SK-N-MC (cell line): Measurements from ENCODE around the gene OLFML2A.

Experiments used
- DNase-seq: peaks from one replicate; pipeline ENCODE4 v3.0.0-alpha.2; 2011; ENCODE audit warnings: low read depth, low spot score
- H3K27ac ChIP-seq: fragments of 200-600 bp; sonication (generic); 2 replicates; pipeline ENCODE4 v1.5.1; 2016; ENCODE audit warnings: mixed run types
- H3K36me3 ChIP-seq: fragments of 200-600 bp; sonication (generic); 2 replicates; pipeline ENCODE4 v1.6.1; 2017; ENCODE audit warnings: antibody characterized with exemption, low read length, mixed read lengths; ENCODE audit not compliant: insufficient read depth
- H3K4me3 ChIP-seq: fragments of 200-600 bp; sonication (generic); 2 replicates; pipeline ENCODE4 v1.5.1; 2016
- H3K9ac ChIP-seq: fragments of 200-600 bp; sonication (generic); 2 replicates; pipeline ENCODE4 v1.8.0; 2017; ENCODE audit warnings: mixed run types, mixed read lengths; ENCODE audit not compliant: insufficient read length
- H3K9me3 ChIP-seq: fragments of 200-600 bp; sonication (generic); 2 replicates; pipeline ENCODE4 v1.6.1; 2017; ENCODE audit warnings: low read depth, mild to moderate bottlenecking, antibody characterized with exemption, low read length, moderate library complexity, mixed read lengths
- EZH2 ChIP-seq: fragments of 200-600 bp; sonication (generic); IDR thresholded peaks from one replicate; pipeline ENCODE4 v1.6.1; 2017; ENCODE audit warnings: antibody characterized with exemption
- FOXP2 ChIP-seq: optimal IDR thresholded peaks from 2 replicates; pipeline ENCODE3; 2011; ENCODE audit warnings: mild to moderate bottlenecking, moderate library complexity; ENCODE audit not compliant: insufficient read depth; ENCODE audit errors: extremely low read length, control extremely low read depth
- POLR2AphosphoS5 ChIP-seq: IDR thresholded peaks from 2 replicates; pipeline ENCODE4 v1.6.1; 2012; ENCODE audit warnings: mild to moderate bottlenecking, low read depth, low read length, borderline replicate concordance

The OLFML2A gene

DNA sequence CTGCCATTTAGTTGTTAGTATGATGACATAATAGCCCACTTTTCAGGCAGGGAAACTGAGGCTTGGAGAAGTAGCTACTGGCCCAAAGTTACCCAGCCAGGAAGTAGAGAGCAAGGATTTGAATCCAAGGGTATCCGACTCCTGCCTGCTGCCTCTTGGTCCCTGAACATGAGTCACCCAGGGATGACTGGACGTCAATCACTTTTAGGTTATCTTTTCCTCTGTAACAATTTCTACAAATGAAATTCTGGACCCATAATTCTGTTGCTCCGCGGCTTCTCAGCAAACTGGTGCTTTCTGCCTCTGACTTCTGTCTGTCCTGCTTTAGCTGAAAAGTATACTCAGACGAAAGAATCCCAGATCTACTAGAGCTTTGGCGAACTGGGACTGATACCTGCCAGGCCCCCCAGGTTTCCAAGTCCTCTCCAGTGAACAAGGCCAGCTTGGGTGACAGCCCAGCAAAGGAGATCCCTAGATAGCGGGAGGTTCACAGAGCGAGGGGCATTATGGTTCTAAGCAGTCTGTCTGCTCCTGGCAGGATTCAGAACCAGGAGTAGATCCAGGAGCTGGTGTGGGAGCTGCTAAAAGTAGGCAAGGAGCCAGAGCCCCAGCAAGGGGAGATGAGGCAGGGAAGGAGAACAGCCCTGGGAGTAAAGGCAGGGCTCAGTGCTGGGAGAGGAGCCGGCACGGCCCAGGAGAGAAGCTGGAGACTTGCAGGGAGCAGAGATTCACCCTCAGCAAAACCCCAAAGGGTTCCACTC, 20.6 kb downstream of the OLFML2A start:
- Histone ChIP-seq H3K36me3 (no peaks in the 10 kb centered on the region), H3K27ac (0 out of 2 replicates have a peak overlapping the region, but pooled peaks have one; percentile 3)
- no peak for TF ChIP-seq FOXP2
- no peak for TF ChIP-seq EZH2
- TF ChIP-seq POLR2AphosphoS5, result no peak

DNA sequence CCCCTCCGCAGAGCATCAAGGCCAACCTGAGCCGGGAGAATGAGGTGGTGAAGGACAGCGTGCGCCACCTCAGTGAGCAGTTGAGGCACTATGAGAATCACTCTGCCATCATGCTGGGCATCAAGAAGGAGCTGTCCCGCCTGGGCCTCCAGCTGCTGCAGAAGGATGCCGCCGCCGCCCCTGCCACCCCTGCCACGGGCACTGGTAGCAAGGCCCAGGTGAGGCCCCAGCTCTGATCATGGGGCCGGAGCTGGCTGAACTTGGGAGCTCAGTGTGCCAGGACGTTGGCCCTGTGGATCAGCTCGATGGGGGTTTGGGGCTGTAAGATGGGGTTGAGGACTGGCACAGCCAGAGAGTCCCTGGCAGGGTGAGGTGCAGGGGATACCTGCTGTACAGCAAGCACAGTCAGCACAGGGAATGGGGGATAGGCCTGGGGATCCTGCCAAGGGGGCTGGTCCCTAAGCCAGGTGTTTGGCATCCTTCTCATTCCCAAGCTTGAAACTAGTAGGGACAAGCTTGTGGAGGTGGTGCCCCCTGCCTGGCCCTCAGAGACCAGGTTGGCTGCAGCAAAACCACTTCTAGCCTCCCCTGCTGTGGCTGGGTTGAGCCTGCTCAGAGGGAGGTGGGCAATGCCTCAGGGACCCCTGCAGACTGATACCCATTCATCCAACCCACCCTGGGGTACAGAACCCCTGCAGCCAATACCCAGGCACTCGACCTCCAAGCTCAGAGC, 22.5 kb downstream of the OLFML2A start:
- TF ChIP-seq EZH2 (no peak), FOXP2 (no peak)
- no peak overlapping the region for H3K27ac ChIP-seq
- no peak overlapping the region for H3K4me3 ChIP-seq
- no peak for DNase-seq
- no peaks in the 10 kb centered on the region for H3K36me3 ChIP-seq
- no peak overlapping the region for H3K9ac ChIP-seq
- no peaks in the 10 kb centered on the region for H3K9me3 ChIP-seq

More for the DNA sequence above, 20.6 kb downstream of the OLFML2A start:
- H3K4me3 ChIP-seq, result no peak overlapping the region
- H3K9me3 ChIP-seq, result no peaks in the 10 kb centered on the region
- no peak for DNase-seq
- no peak overlapping the region for H3K9ac ChIP-seq

DNA sequence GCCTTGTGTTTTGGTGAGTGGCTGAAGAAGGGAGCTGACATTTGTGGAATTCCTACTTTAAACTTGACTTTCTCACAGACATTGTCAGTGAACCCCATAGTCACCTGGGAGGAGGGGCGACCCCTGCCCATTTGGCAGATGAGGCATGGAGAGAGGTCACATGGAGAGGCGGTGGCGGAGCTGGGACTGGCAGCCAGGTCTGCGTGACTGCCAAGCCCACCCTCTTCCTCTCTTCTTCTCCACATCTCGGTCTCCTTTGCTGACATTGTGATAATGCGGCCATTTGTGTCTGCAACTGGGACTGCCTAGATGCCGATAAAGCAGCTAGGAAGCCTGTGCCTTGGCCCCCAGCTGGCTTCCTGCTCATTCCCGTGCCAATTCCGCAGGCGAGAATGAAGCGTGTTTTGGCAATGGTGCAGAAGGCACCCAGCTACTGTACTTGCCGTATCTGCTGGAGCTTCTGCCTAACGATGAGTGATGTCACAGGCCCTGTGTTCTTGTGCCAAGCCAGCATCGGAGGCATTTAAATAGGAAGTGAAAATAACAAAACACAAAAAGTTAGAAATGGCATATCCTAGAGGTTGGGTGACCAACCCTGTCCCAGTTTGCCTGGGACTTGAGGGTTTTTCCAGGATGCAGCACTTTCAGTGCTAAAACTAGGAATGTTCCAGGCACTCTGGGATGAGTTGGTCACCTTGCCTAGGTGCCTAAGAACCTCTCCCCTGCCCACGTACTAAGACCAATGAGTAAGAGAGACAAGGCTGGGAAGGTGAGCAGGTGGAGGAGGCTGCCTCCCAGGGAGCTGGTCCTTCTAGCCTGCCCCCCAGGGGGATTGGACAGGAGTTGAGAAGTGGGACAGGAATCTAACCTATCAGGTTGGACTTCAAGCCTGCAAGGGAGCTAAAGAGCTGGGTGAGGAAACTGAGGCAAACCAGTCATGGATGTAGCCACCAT, 23.6 kb downstream of the OLFML2A start:
- Histone ChIP-seq H3K9ac (no peak overlapping the region), H3K27ac (no peak overlapping the region), H3K9me3 (no peaks in the 10 kb centered on the region), H3K4me3 (0 out of 2 replicates have a peak overlapping the region, but pooled peaks have one; percentile 2), H3K36me3 (no peaks in the 10 kb centered on the region)
- no peak for DNase-seq
- no peak for TF ChIP-seq FOXP2
- TF ChIP-seq EZH2, result no peak
- no peak for TF ChIP-seq POLR2AphosphoS5

DNA sequence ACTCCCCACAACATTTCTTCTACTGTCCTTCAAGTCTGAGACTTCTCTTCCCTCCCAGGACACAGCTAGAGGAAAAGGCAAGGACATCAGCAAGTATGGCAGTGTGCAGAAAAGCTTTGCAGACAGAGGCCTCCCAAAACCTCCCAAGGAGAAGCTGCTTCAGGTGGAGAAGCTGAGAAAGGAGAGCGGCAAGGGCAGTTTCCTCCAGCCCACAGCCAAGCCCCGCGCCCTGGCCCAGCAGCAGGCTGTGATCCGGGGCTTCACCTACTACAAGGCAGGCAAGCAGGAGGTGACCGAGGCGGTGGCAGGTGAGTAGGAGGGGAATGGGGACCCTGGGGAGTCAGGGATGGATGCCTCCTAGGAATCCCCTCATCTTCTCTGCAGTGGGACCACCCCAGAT, 24.4 kb downstream of the OLFML2A start:
- H3K36me3 ChIP-seq, result no peaks in the 10 kb centered on the region
- H3K27ac ChIP-seq, result no peak overlapping the region
- no peaks in the 10 kb centered on the region for H3K9me3 ChIP-seq
- H3K4me3 ChIP-seq, result no peak overlapping the region
- TF ChIP-seq EZH2, result no peak
- no peak for DNase-seq
- no peak overlapping the region for H3K9ac ChIP-seq

DNA sequence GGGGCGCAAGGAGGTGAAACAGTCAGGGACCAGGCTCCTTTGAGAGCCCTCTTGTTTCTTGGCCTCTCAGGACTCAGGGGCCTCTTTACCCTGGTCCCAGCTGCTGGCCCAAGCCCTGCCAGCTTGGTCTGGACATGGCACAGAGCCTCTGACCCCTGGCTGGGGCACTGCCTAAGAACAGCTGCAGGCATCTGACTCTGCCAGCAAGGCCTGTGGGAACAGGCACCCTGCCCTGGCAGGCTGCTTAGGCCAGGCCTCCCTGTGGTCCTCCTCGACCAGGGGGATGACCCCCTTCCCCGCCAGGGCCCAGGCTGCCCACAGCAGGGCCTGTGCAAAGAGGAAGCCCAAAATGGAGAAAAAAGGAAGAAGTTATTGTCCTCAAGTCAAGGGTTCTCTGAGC, 25.5 kb downstream of the OLFML2A start:
- Histone ChIP-seq H3K36me3 (no peaks in the 10 kb centered on the region), H3K27ac (no peak overlapping the region), H3K4me3 (no peak overlapping the region), H3K9ac (no peak overlapping the region), H3K9me3 (no peaks in the 10 kb centered on the region)
- TF ChIP-seq EZH2 (no peak), FOXP2 (no peak), POLR2AphosphoS5 (no peak)
- no peak for DNase-seq

DNA sequence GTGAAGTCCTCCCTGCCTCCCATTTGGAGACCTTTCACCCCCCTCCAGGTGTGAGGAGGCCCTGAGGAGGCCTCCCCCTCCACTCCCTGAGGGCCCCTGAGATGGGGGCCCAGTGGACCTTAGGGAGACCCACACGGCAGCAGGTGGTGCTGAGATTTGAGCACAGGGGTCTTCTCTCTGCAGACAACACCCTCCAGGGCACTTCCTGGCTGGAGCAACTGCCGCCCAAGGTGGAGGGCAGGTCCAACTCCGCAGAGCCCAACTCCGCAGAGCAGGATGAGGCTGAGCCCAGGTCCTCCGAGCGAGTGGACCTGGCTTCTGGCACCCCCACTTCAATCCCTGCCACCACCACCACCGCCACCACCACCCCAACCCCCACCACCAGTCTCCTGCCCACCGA, 27.0 kb downstream of the OLFML2A start:
- Histone ChIP-seq H3K9me3 (no peaks in the 10 kb centered on the region), H3K9ac (no peak overlapping the region), H3K27ac (no peak overlapping the region), H3K4me3 (no peak overlapping the region), H3K36me3 (no peaks in the 10 kb centered on the region)
- no peak for DNase-seq
- no peak for TF ChIP-seq FOXP2
- no peak for TF ChIP-seq EZH2
- TF ChIP-seq POLR2AphosphoS5, result no peak

DNA sequence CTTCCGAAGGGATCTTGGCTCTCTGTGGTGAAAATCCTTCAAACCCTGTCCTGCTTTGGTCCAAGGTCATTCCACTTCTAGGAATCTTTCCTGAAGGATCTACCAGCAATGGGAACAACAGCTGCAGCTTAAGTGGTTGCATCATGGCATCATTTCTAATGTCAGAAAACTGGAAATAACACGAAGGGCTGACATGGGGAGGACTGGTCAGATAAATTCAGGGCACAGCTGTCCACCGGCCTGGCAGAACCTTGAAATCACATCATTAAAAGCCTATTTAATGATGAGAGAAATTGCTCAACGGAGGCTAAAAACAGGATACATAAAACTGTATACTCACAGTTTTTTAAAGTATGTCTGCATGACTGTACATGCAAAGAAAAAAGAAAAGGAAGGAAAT, 28.3 kb downstream of the OLFML2A start:
- no peaks in the 10 kb centered on the region for H3K36me3 ChIP-seq
- H3K9ac ChIP-seq, result no peak overlapping the region
- no peak overlapping the region for H3K4me3 ChIP-seq
- DNase-seq, result no peak
- TF ChIP-seq POLR2AphosphoS5 (no peak), EZH2 (no peak), FOXP2 (no peak)
- H3K27ac ChIP-seq, result peak overlapping the region; percentile 44
- H3K9me3 ChIP-seq, result no peaks in the 10 kb centered on the region

DNA sequence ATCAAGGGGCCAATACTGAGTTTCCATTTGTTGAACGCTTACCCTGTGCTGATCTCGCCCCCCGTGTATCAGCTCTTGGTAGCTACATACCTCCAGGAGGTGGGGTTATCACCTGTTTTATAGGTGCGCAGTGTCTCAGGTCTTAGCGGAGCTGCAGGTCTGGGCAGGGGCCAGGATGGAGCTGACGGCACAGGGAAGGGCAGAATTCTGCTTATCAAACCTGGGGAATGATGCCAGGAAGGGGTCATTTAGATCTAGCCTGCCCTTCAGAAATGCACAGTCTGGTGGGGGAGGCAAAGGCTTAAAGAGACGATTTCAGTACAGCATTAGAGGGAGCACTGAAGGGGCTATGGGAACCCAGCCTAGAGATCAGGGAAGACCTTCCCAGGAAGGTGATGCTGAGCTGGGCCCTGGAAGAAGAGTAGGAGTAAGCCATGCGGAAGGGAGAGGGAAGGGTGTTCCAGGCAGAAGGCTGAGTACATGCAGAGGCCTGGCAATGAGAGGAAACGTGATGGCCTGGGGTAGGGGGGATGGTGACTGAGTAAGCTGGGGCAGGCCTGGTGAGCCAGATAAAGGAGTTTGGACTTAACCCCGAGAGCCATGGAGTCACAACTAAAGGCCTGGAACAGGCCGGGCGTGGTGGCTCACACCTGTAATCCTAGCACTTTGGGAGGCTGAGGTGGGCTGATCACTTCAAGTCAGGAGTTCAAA, 31.5 kb downstream of the OLFML2A start:
- Histone ChIP-seq H3K9me3 (no peaks in the 10 kb centered on the region), H3K9ac (no peak overlapping the region), H3K27ac (no peak overlapping the region), H3K4me3 (no peak overlapping the region), H3K36me3 (no peaks in the 10 kb centered on the region)
- DNase-seq, result no peak
- TF ChIP-seq FOXP2, result no peak
- TF ChIP-seq POLR2AphosphoS5, result no peak
- no peak for TF ChIP-seq EZH2
